ENCODE results near the gene CEP63.

CEP63 gene

GRCh38 chr3:134485718-134486576, at the start of gene CEP63, which contains the start of gene ANAPC13:
TSS of gene CEP63 (plus strand) at chr3:134486057. CDS start at chr3:134495321, 9,264 bp downstream.
TSS of gene ANAPC13 (minus strand) at chr3:134485985. CDS start at chr3:134482904, 3,081 bp downstream.
- DNase-seq (ENCODE audit: low read depth, low spot score): peak; percentile 97

GRCh38 chr3:134437211-134437752, 48.6 kb upstream of the CEP63 start:
- DNase-seq (ENCODE audit: low read depth, low spot score): no peak

DNA sequence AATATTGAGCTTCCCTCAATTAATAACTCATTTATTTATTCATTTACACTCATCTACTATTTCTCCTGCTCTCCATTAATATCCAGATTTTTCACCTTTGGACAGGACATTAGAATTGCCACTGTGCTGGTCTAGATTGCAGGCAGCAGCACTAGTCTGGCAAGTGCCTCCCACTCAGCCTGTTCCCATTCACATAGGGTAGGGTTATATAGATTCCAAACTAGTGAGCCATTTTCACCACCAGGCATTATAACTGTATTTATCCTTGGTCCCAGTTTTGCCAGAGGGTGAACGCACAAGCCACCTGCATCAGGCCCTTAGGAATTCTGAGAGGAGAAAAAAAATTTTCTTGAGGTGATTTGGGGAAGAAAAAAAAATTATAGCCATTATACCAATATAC, 44.5 kb upstream of the CEP63 start:
- DNase-seq (ENCODE audit: low read depth, low spot score): no peak

DNA sequence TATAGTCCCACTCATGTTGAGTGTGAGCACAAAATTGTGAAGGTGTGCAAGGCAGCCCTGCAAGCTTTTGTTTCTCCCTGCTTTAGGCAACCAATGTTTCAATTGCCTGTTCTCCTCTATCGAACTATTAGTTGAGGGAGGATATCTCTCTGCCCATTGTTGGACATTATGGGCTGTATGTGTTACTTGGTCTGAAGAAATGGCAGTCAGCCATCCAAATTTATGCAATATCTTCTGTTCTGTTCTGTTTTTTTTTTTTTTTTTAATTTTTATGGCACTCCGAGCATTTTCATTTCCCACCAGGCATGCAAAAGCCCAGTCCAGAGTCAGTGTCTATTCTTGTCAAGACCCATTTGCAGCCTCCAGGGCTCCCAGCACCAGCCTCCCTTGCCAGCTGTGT, 44.0 kb upstream of the CEP63 start:
- DNase-seq (ENCODE audit: low read depth, low spot score): no peak

DNA sequence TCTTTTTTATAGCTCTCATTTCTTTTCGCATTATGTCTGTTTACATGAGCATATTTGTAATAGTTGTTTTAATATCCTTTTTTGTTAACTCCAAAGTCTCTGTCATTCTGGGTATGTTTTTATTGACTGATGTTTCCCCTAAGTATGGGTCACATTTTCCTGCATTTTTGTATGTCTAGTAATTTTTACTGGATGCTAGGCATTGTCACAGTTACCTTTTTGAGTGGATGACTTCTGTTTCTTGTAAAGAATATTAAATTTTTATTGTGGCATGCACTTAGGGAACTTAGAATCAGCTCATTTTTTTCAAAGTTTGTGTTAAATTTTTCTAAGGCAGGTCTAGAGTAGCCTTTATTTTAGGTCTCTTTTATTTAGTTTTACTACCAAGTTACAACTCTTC, 40.8 kb upstream of the CEP63 start:
- DNase-seq (ENCODE audit: low read depth, low spot score): no peak

GRCh38 chr3:134445636-134446035, 40.2 kb upstream of the CEP63 start:
- DNase-seq (ENCODE audit: low read depth, low spot score): no peak

GRCh38 chr3:134446800-134447199, 39.1 kb upstream of the CEP63 start:
- no peak for DNase-seq (ENCODE audit: low read depth, low spot score)

DNA sequence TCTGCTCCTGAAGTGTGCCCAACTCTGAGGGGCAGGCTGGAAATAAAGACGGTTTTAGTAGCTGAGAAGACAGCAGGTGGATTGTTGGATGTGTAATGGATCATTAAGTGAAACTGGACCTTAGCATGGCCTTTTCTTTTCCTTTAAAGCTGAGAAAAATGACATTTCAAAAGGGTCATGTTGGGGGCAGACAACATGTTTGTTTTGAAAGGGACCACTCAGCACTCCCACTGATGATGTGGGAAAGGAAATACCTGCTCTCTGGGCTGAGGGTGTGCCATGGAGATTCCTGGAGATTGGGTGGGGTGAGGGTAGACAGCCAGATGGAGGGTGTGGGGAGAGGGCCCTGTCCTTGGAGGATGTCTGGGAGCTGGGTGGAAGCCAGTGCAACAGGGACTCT, 38.5 kb upstream of the CEP63 start:
- DNase-seq (ENCODE audit: low read depth, low spot score): no peak

DNA sequence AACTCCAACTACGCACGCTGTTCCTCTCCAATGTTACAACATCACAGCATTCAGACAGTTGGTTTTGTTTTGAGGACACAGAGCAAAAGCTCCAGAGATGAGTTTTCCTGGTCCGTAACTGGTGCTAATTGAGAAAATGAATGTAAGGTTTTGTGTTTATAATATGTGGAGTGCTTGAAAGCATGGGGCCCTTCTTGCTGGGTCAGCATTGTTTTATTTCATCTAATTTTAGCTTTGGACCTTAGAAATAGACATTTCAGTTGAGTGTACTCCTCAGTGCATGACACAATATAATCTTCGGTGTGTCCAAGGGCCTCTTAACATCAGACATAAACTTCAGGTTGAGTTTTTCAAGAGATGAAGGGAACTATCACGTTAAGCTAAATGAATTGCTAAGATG, 37.2 kb upstream of the CEP63 start:
- no peak for DNase-seq (ENCODE audit: low read depth, low spot score)

GRCh38 chr3:134449277-134449676, 36.6 kb upstream of the CEP63 start:
- no peak for DNase-seq (ENCODE audit: low read depth, low spot score)

DNA sequence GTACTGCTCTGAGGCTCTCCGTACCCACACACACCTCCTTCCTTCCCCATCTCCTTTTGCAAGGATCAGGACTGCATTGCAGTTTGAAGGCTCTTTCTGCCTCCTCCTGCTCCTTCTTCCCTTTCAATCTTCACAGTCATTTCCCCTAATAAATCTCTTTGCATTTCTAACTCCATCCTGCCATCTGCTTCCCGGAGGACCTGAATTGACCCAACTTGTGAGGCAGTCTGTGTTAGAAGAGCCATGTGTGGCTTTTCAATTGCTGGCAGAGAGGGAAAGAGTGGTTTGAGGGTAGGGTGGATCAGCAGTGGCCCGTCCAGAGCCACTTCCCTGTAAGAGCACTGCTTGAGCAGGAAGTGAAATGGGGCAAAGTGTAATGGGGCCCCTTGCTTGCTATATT, 35.9 kb upstream of the CEP63 start:
- no peak for DNase-seq (ENCODE audit: low read depth, low spot score)

GRCh38 chr3:134453631-134454030, 32.2 kb upstream of the CEP63 start:
- DNase-seq (ENCODE audit: low read depth, low spot score): no peak

DNA sequence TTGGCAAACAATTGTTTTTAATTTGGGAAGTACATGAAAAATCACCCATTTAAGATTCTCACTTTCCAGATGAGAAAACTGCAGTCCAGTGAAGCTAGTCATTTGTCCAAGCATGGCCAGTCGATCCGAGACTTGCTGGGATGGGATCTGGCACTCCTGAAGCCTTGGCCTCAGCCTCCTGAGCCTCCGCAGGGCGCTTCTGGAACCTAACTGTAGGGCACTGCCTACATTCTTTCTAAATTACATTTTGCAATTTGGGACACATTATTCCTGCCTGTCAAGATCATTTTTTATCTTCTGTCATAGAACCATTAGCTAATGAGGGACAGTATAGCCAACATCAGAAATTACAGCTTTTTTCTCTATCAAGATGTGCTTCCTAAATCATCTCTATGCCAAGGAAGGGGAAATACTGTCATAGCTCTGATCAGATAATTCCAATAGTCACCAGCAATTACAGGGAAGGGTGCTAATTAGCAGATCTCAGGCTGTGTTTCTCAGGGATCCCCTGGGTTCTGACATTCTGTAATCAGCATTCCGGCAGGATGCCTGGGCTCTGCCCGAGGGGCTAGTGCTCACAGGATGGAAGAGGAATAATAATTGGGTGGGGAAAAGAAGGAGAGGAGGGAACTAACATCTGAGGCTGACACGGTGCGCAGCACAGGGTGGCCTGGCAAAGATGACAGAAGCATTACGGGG, 28.3 kb upstream of the CEP63 start:
- DNase-seq (ENCODE audit: low read depth, low spot score): no peak

- no peak for DNase-seq (ENCODE audit: low read depth, low spot score)
Observed at GRCh38 chr3:134458406-134458945, 27.4 kb upstream of the CEP63 start.

DNA sequence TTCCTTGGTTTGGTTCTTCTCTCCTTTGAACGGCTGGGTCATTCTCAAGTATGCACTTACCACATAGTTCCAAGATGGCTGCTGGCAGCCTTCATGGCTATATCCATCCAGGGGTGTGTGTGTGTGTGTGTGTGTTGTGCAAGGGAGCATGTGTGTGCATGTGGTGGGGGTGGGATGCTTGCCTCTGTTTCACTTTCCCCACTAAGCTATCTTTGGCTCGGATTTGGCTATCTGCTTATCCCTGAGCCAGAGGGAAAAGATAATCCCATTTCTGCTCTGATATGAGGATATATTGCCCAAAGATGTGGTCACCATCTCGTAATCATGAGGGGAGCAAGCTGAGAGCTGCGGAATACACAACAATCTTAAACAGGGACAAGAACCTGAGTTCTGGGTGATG, 26.3 kb upstream of the CEP63 start:
- DNase-seq (ENCODE audit: low read depth, low spot score): no peak

- DNase-seq (ENCODE audit: low read depth, low spot score): no peak
Observed at GRCh38 chr3:134460965-134461364, 24.9 kb upstream of the CEP63 start.

GRCh38 chr3:134462331-134462941, 23.4 kb upstream of the CEP63 start:
- DNase-seq (ENCODE audit: low read depth, low spot score): no peak

GRCh38 chr3:134463676-134464063, 22.2 kb upstream of the CEP63 start:
- no peak for DNase-seq (ENCODE audit: low read depth, low spot score)

GRCh38 chr3:134464064-134464688, 21.7 kb upstream of the CEP63 start:
- peak; percentile 69 for DNase-seq (ENCODE audit: low read depth, low spot score)

GRCh38 chr3:134464689-134465365, 21.0 kb upstream of the CEP63 start:
- DNase-seq (ENCODE audit: low read depth, low spot score): no peak

DNA sequence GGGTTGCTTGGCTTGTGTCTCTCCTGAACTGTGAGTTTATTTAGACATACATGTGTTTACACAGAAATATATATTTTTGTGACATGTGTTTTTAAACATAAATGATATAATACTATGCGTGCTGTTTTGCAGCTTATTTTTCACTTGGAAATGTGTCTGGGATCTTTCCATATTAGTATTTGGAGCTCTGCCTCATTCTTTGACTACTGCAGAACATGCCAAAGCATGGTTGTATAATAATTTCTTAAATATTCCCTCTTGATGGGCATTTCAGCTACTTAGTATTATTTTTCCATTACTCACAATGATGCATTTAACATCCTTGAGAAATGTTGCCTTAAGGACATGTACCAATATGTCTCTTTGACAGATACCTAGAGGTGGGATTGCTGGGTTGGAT, 19.5 kb upstream of the CEP63 start:
- DNase-seq (ENCODE audit: low read depth, low spot score): no peak
